Adrenal gland (tissue), 12 donors: ENCODE measurements around the gene CGB1. TPM values are rescaled to one million over a fixed set of nuclear protein-coding genes. Genes with fewer than 3 reads are reported as not detected.

ENCODE experiments used
- DNase-seq, 7 donors: peaks; one replicate each; pipeline ENCODE4 v3.0.0-alpha.2; 2019 to 2020
- H3K27ac ChIP-seq, 5 donors: fragments of 200-600 bp; sonication (generic) in 4 of 5; 1 replicate in 3 of 5; 2 replicates in 2 of 5; pipeline versions ENCODE4 v1.5.1 to v1.8.0; 2016 to 2020; ENCODE audit warnings: mild to moderate bottlenecking in 1 of 5
- H3K27me3 ChIP-seq: fragments of 200-600 bp; 2 replicates; pipeline ENCODE4 v1.8.0; 2021
- H3K36me3 ChIP-seq, 2 donors: fragments of 200-600 bp; replicated peaks in 1 of 2; 1 replicate in 1 of 2; 2 replicates in 1 of 2; pipeline versions ENCODE4 v1.5.1 to v1.8.0; 2018 to 2022
- H3K4me1 ChIP-seq, 2 donors: fragments of 200-600 bp; replicated peaks in 1 of 2; 1 replicate in 1 of 2; 2 replicates in 1 of 2; pipeline versions ENCODE4 v1.5.1 to v1.8.0; 2018 to 2021
- H3K4me3 ChIP-seq, 4 donors: fragments of 200-600 bp; sonication (generic) in 3 of 4; one replicate each; pipeline ENCODE4 v1.5.1; 2016 to 2018
- H3K9me3 ChIP-seq, 3 donors: fragments of 200-600 bp; sonication (generic) in 1 of 3; replicated peaks in 1 of 3; 1 replicate in 2 of 3; 2 replicates in 1 of 3; pipeline versions ENCODE4 v1.5.1 to v1.8.0; 2016 to 2021
- POLR2A ChIP-seq, 2 donors: fragments of 450-650 bp; IDR thresholded peaks; one replicate each; pipeline ENCODE4 v1.6.1; 2017; ENCODE audit warnings: antibody characterized with exemption in 2 of 2, mild to moderate bottlenecking in 2 of 2, moderate library complexity in 1 of 2
- WGBS, 4 donors: extraction: QIAGEN DNeasy Blood & Tissue Kit in 2 of 4; methylation state at CpG; one replicate each; pipeline versions ENCODE4 v1.1.5 to v1.1.7; 2013 to 2017; 5-methylcytosine and 5-hydroxymethylcytosine counted together
- intact Hi-C, 2 donors: fragments of 100-400 bp; cut with DNase I; formaldehyde crosslinking; loops; one replicate each; pipeline versions ENCODE4 v1.14.1 to v1.15.0; 2022 to 2023
- polyA plus RNA-seq, 3 donors: library from polyadenylated mRNA; stranded (reverse); fragments of 200-250 nt in 2 of 3; fragments of 350-450 nt in 1 of 3; fragmentation: Illumina TruSeq in 1 of 3; extraction: RNeasy Lipid Tissue Mini Kit (QIAGEN cat#74804) in 1 of 3; gene quantifications; one replicate each; pipeline ENCODE4 v1.2.3, GENCODE V29; 2013 to 2014
- total RNA-seq, 9 donors: library from RNA; depleted of rRNA in 4 of 9; stranded (reverse); fragments of >200 nt in 4 of 9; fragments of 120-200 nt in 1 of 9; fragmentation: NEBNext Ultra II Directional in 1 of 9; extraction: Animal tissue kit (Norgen Biotek cat#: 25700) in 1 of 9; gene quantifications; one replicate each; pipeline versions ENCODE4 v1.1.0 to v1.2.4, GENCODE V29; 2013 to 2023
- TF ChIP-seq, protein P1 (sequence below), 6 experiments: fragments of 450-650 bp in 4 of 6; fragments of 200-600 bp in 2 of 6; sonication (generic) in 1 of 6; IDR thresholded peaks; 1 replicate in 5 of 6; 2 replicates in 1 of 6; pipeline versions ENCODE4 v1.5.1 to v1.8.0; 2016 to 2021; ENCODE audit warnings: antibody characterized with exemption in 6 of 6, mild to moderate bottlenecking in 2 of 6, moderate library complexity in 1 of 6
- donor health status: healthy with polysubstance abuse.
- donor health status: Bipolar disorder and iron deficiency.
- donor health status: DM: yes; HTN: yes; CAD: no.
- donor health status: DM: no; HTN: no; CAD: no.
- donor health status: DM: no; HTN: no; CAD: no.
- donor health status: DM: yes; HTN: yes; CAD: no.

CGB1 gene
- total and polyA plus RNA-seq, 12 donors: 0.53 TPM; not detected in 11

DNA sequence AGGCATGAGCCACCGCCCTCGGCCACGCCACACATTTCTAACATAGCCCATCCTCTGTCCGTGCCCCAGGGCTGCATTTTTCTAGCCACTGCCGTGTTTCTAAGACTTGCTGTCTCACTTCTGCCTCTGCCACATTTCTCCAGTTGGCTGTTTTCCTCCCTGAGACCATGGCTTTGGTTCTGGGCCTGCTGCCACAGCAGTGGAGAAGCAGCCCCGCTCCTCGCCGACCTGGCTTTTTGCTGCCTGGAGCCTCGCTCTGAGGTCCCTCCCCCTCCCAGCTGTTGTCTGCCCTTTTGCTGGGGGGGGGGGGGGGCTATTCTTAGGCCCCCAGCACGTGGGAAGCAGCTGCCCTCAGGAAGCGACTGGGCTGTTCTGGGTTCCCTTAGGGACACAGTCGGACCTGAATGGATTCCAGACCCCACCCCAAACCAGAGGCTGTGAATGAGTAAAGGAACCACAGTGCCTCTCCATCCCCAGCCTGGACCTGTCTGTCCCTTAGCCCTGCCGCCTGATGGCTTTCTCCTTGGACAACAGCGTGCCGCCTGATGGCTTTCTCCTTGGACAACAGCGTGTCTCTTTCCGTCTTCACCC, 46.9 kb downstream of the CGB1 start:
- no peak for DNase-seq
- Histone ChIP-seq H3K36me3 (peaks cover 0 to 47% of the 10 kb centered on the region in 2 donors), H3K4me1 (peaks cover 18 to 23% of the 10 kb centered on the region in 2 donors), H3K27me3 (no peaks in the 10 kb centered on the region), H3K27ac (no peak overlapping the region), H3K4me3 (no peak overlapping the region), H3K9me3 (no peaks in the 10 kb centered on the region)
- intact Hi-C loops: no loop called here
- TF ChIP-seq, protein P1, sequence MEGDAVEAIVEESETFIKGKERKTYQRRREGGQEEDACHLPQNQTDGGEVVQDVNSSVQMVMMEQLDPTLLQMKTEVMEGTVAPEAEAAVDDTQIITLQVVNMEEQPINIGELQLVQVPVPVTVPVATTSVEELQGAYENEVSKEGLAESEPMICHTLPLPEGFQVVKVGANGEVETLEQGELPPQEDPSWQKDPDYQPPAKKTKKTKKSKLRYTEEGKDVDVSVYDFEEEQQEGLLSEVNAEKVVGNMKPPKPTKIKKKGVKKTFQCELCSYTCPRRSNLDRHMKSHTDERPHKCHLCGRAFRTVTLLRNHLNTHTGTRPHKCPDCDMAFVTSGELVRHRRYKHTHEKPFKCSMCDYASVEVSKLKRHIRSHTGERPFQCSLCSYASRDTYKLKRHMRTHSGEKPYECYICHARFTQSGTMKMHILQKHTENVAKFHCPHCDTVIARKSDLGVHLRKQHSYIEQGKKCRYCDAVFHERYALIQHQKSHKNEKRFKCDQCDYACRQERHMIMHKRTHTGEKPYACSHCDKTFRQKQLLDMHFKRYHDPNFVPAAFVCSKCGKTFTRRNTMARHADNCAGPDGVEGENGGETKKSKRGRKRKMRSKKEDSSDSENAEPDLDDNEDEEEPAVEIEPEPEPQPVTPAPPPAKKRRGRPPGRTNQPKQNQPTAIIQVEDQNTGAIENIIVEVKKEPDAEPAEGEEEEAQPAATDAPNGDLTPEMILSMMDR (IDR thresholded peaks at IDR 0.05): no peak
- no peak for TF ChIP-seq POLR2A (IDR thresholded peaks at IDR 0.05)
- WGBS, 4 donors: 71 to 85% (median 80%) methylated on average over 14 to 17 of the region's 17 CpGs

DNA sequence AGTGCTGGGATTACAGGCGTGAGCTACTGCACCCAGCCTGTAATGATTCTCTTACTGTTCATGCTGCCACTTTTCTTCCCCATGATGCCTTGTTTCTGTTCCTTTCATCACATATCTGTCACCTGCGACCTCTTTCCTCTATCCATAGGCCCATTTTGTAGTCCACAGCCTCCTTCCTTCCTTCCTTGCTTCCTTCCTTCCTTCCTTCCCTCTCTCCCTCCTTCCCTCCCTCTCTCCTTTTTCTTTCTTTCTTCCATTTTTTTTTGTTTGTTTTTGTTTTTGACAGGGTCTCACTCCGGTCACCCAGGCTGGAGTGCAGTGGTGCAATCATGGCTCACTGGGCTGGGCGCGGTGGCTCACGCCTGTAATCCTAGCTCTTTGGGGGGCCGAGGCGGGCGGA, 47.8 kb downstream of the CGB1 start:
- no peak overlapping the region for H3K4me3 ChIP-seq
- no peak for TF ChIP-seq POLR2A (IDR thresholded peaks at IDR 0.05)
- TF ChIP-seq, protein P1 (IDR thresholded peaks at IDR 0.05): no peak
- no peaks in the 10 kb centered on the region for H3K27me3 ChIP-seq
- H3K9me3 ChIP-seq: no peaks in the 10 kb centered on the region
- peaks cover 0 to 57% of the 10 kb centered on the region in 2 donors for H3K36me3 ChIP-seq
- DNase-seq: no peak
- WGBS, 4 donors: 93 to 96% (median 94%) methylated on average over 9 of the region's 9 CpGs
- peaks cover 15 to 18% of the 10 kb centered on the region in 2 donors for H3K4me1 ChIP-seq
- intact Hi-C loops: no loop called here
- H3K27ac ChIP-seq: no peak overlapping the region

DNA sequence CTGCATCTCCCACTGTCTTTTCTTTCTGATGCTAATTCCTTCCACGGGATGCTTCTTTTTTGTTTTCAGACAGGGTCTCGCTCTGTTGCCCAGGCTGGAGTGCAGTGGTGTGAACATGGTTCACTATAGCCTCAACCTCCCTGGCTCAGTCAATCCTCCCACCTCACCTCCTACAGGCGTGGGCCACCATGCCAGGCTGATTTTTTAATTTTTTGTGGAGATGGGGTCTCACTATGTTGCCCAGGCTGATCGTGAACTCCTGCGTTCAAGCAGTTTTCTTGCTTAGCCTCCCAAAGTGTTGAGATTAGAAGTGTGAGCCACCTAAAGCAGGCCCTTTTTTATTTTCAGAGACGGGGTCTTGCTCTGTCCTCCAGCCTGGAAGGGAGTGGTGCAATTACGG, 48.4 kb downstream of the CGB1 start:
- DNase-seq: no peak
- Histone ChIP-seq H3K27me3 (no peaks in the 10 kb centered on the region), H3K27ac (no peak overlapping the region), H3K36me3 (peaks cover 0 to 62% of the 10 kb centered on the region in 2 donors), H3K9me3 (no peaks in the 10 kb centered on the region), H3K4me1 (peaks cover 15 to 18% of the 10 kb centered on the region in 2 donors), H3K4me3 (no peak overlapping the region)
- intact Hi-C loops: no loop called here
- TF ChIP-seq POLR2A (IDR thresholded peaks at IDR 0.05): no peak
- TF ChIP-seq, protein P1 (IDR thresholded peaks at IDR 0.05): no peak
- 92 to 100% (median 95%) methylated on average over 7 of the region's 7 CpGs for WGBS, 4 donors

DNA sequence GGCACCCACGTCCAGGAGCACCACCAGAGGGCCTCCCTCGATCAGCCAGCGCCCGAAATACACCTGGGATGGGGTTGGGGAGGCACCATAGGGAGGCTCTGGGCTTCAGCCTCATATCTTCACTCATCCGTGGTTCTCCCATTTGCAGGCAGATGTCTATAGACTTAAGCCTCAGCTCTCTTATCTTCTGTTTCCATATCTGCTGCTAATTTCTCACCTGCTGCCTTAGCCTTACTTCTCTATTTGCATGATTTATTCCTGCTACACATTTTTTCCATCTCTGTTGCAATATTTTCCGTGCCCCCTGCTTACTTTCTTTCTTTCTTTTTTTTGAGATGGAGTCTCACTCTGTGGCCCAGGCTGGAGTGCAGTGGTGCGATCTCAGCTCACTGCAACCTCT, 49.4 kb downstream of the CGB1 start:
- H3K4me1 ChIP-seq: peaks cover 14 to 15% of the 10 kb centered on the region in 2 donors
- intact Hi-C loops: no loop called here
- TF ChIP-seq, protein P1 (IDR thresholded peaks at IDR 0.05): no peak
- TF ChIP-seq POLR2A (IDR thresholded peaks at IDR 0.05): no peak
- no peaks in the 10 kb centered on the region for H3K27me3 ChIP-seq
- peaks cover 0 to 72% of the 10 kb centered on the region in 2 donors for H3K36me3 ChIP-seq
- no peak overlapping the region for H3K4me3 ChIP-seq
- DNase-seq: no peak
- H3K9me3 ChIP-seq: no peaks in the 10 kb centered on the region
- H3K27ac ChIP-seq: no peak overlapping the region
- 85 to 94% (median 86%) methylated on average over 7 of the region's 7 CpGs for WGBS, 4 donors
